IMR-90 (cell line): ENCODE data around the gene OSTC. TPM values are rescaled to one million over a fixed set of nuclear protein-coding genes. Genes with fewer than 3 reads are reported as not detected.

ENCODE experiments used
- ATAC-seq: fragments of 200-7000 bp; cut with Tn5 transposase; 2 replicates; pipeline ENCODE4 v1.9.1; 2020; ENCODE audit warnings: low read depth, mild to moderate bottlenecking, moderate library complexity
- BruUV-seq: library from RNA; stranded (reverse); fragments of 400-500 nt; replicated peaks from 2 replicates; lab custom pipeline; 2021; lab: Mats Ljungman, UMichigan
- CTCF ChIA-PET: fragments of 300-600 bp; formaldehyde crosslinking; extraction: SDS; loops from one replicate; lab custom pipeline; 2021; ENCODE audit warnings: antibody characterized with exemption; lab: Yijun Ruan, JAX
- POLR2A ChIA-PET: fragments of 300-600 bp; sonication (Branson Sonifier 250); formaldehyde crosslinking; loops from one replicate; lab custom pipeline; 2022; ENCODE audit warnings: antibody characterized with exemption; ENCODE audit not compliant: unreplicated experiment; lab: Charles Lee
- DNase-seq: peaks from one replicate; pipeline ENCODE4 v3.0.0; 2013
- H2AFZ ChIP-seq: replicated peaks from 2 replicates; pipeline ENCODE3; 2013; ENCODE audit warnings: low read length, mild to moderate bottlenecking; ENCODE audit not compliant: poor library complexity
- H2AK5ac ChIP-seq: 2 replicates; pipeline ENCODE4 v1.6.1; 2013; ENCODE audit warnings: low read depth, low read length, inconsistent platforms
- H2AK9ac ChIP-seq: replicated peaks from 2 replicates; pipeline ENCODE3; 2013; ENCODE audit warnings: mild to moderate bottlenecking, low read depth, low read length, moderate library complexity; ENCODE audit not compliant: poor library complexity
- H2BK120ac ChIP-seq: 2 replicates; pipeline ENCODE4 v1.6.1; 2013; ENCODE audit warnings: low read depth, low read length, inconsistent platforms
- H2BK15ac ChIP-seq: 3 replicates; pipeline ENCODE4 v1.6.1; 2013; ENCODE audit warnings: low read depth, low read length, inconsistent platforms
- H2BK20ac ChIP-seq: 2 replicates; pipeline ENCODE4 v1.6.1; 2013; ENCODE audit warnings: low read depth, mild to moderate bottlenecking, inconsistent platforms, low read length, moderate library complexity
- H2BK5ac ChIP-seq: 2 replicates; pipeline ENCODE4 v1.6.1; 2013; ENCODE audit warnings: mild to moderate bottlenecking, low read depth, low read length, inconsistent platforms; ENCODE audit not compliant: poor library complexity, severe bottlenecking
- H3K14ac ChIP-seq: replicated peaks from 2 replicates; pipeline ENCODE4 v1.6.1; 2013; ENCODE audit warnings: low read depth, low read length, inconsistent platforms
- H3K18ac ChIP-seq: 2 replicates; pipeline ENCODE4 v1.6.1; 2013; ENCODE audit warnings: low read depth, low read length, control low read depth
- H3K23ac ChIP-seq: 2 replicates; pipeline ENCODE4 v1.6.1; 2013; ENCODE audit warnings: low read depth, low read length, inconsistent platforms
- H3K27ac ChIP-seq: 2 replicates; pipeline ENCODE4 v1.5.1; 2013; ENCODE audit warnings: mild to moderate bottlenecking, control low read depth, low read length; ENCODE audit not compliant: insufficient read depth
- H3K27me3 ChIP-seq: 2 replicates; pipeline ENCODE4 v1.6.1; 2013; ENCODE audit warnings: low read length; ENCODE audit not compliant: control insufficient read depth, insufficient read depth
- H3K36me3 ChIP-seq: 2 replicates; pipeline ENCODE4 v1.6.1; 2013; ENCODE audit warnings: low read length, mixed read lengths; ENCODE audit not compliant: control insufficient read depth, insufficient read depth
- H3K4ac ChIP-seq: 2 replicates; pipeline ENCODE4 v1.6.1; 2013; ENCODE audit warnings: low read depth, low read length, inconsistent platforms
- H3K4me1 ChIP-seq: 2 replicates; pipeline ENCODE4 v1.6.1; 2013; ENCODE audit warnings: low read length, mixed read lengths; ENCODE audit not compliant: control insufficient read depth, insufficient read depth
- H3K4me2 ChIP-seq: 2 replicates; pipeline ENCODE4 v1.6.1; 2013; ENCODE audit warnings: low read depth, mild to moderate bottlenecking, control low read depth, low read length, moderate library complexity
- H3K4me3 ChIP-seq: 2 replicates; pipeline ENCODE4 v1.5.1; 2013; ENCODE audit warnings: low read depth, mild to moderate bottlenecking, control low read depth, low read length, moderate library complexity; ENCODE audit not compliant: insufficient read depth
- H3K56ac ChIP-seq: 2 replicates; pipeline ENCODE4 v1.6.1; 2013; ENCODE audit warnings: low read length, inconsistent platforms; ENCODE audit not compliant: insufficient read depth; ENCODE audit errors: extremely low read depth
- H3K79me1 ChIP-seq, 2 experiments: 2 replicates each; pipeline ENCODE4 v1.6.1; 2013; ENCODE audit warnings: low read length in 2 of 2, inconsistent platforms in 1 of 2, low read depth in 1 of 2
- H3K9ac ChIP-seq: 2 replicates; pipeline ENCODE4 v1.6.1; 2013; ENCODE audit warnings: low read depth, low read length, control low read depth
- H3K9me1 ChIP-seq: 2 replicates; pipeline ENCODE4 v1.6.1; 2013; ENCODE audit warnings: low read length, inconsistent platforms; ENCODE audit not compliant: insufficient read depth
- H3K9me3 ChIP-seq: 2 replicates; pipeline ENCODE4 v1.6.1; 2013; ENCODE audit warnings: low read length; ENCODE audit not compliant: control insufficient read depth, insufficient read depth
- H4K20me1 ChIP-seq: 2 replicates; pipeline ENCODE4 v1.6.1; 2013; ENCODE audit warnings: low read length, inconsistent platforms; ENCODE audit not compliant: insufficient read depth
- H4K5ac ChIP-seq: 2 replicates; pipeline ENCODE4 v1.6.1; 2013; ENCODE audit warnings: mild to moderate bottlenecking, low read depth, low read length, control low read depth
- H4K8ac ChIP-seq, 2 experiments: 2 replicates each; pipeline ENCODE4 v1.6.1; 2013; ENCODE audit warnings: low read depth in 2 of 2, low read length in 2 of 2, control low read depth in 1 of 2, inconsistent platforms in 1 of 2
- H4K91ac ChIP-seq: 2 replicates; pipeline ENCODE4 v1.6.1; 2013; ENCODE audit warnings: low read depth, low read length, inconsistent platforms; ENCODE audit not compliant: insufficient read depth
- BHLHE40 ChIP-seq: fragments of 150-350 bp; IDR thresholded peaks from 2 replicates; pipeline ENCODE4 v1.6.1; 2016; ENCODE audit warnings: mild to moderate bottlenecking, low read depth, low read length
- CHD1 ChIP-seq: IDR thresholded peaks from 2 replicates; pipeline ENCODE4 v1.6.1; 2012; ENCODE audit warnings: low read depth, low read length, improper control_type of control experiment
- MAFK ChIP-seq: IDR thresholded peaks from 2 replicates; pipeline ENCODE4 v1.6.1; 2012; ENCODE audit warnings: low read depth, low read length, improper control_type of control experiment
- MAZ ChIP-seq: IDR thresholded peaks from 2 replicates; pipeline ENCODE4 v1.6.1; 2012; ENCODE audit warnings: low read depth, mild to moderate bottlenecking, low read length, improper control_type of control experiment, moderate library complexity, borderline replicate concordance
- NFE2L2 ChIP-seq: fragments of 150-350 bp; IDR thresholded peaks from 2 replicates; pipeline ENCODE4 v1.6.1; 2016; ENCODE audit warnings: low read depth, mild to moderate bottlenecking, low read length
- POLR2A ChIP-seq: IDR thresholded peaks from 2 replicates; pipeline ENCODE4 v1.6.1; 2012; ENCODE audit warnings: mild to moderate bottlenecking, low read depth, low read length
- RFX5 ChIP-seq: IDR thresholded peaks from 2 replicates; pipeline ENCODE4 v1.8.0; 2012; ENCODE audit warnings: low read depth, mild to moderate bottlenecking, low read length, moderate library complexity
- SMC3 ChIP-seq: fragments of 150-350 bp; IDR thresholded peaks from 2 replicates; pipeline ENCODE4 v1.6.1; 2016; ENCODE audit warnings: low read depth, mild to moderate bottlenecking, antibody characterized with exemption, low read length, moderate library complexity
- USF2 ChIP-seq: fragments of 150-350 bp; IDR thresholded peaks from 2 replicates; pipeline ENCODE4 v1.6.1; 2017; ENCODE audit warnings: mild to moderate bottlenecking, antibody characterized with exemption, low read length, low read depth
- WGBS, 2 experiments: methylation state at CpG; one replicate each; pipeline versions ENCODE4 v1.1.5 to v1.1.7; 2013; ENCODE audit warnings: missing lambda C conversion rate in 2 of 2; ENCODE audit not compliant: insufficient read length in 1 of 2; ENCODE audit errors: extremely low coverage in 2 of 2; 5-methylcytosine and 5-hydroxymethylcytosine counted together
- dilution Hi-C: fragments of 300-500 bp; cut with HindIII; formaldehyde crosslinking; loops from one replicate; pipeline ENCODE4 v1.14.3; 2018; ENCODE audit warnings: low sequenced_read_pairs; ENCODE audit not compliant: unreplicated experiment
- in situ Hi-C: fragments of 300-500 bp; cut with MboI; formaldehyde crosslinking; loops from 3 replicates; pipeline ENCODE4 v1.14.3; 2019; ENCODE audit warnings: low sequenced_read_pairs, inconsistent platforms, mixed read lengths
- intact Hi-C: fragments of 100-400 bp; cut with micrococcal nuclease; formaldehyde crosslinking; loops from 2 replicates; pipeline ENCODE4 v1.10.0; 2022
- polyA plus RNA-seq, 3 experiments: library from polyadenylated mRNA; depleted of rRNA; stranded (reverse); fragments of >200 nt; gene quantifications; 2 replicates each; pipeline ENCODE4 v1.2.3, GENCODE V29; 2012; ENCODE audit warnings: low replicate concordance in 1 of 3
- total RNA-seq: library from RNA; depleted of rRNA; stranded (reverse); fragments of >200 nt; gene quantifications from 2 replicates; pipeline ENCODE4 v1.2.3, GENCODE V29; 2012
- TF ChIP-seq, protein P1 (sequence below): fragments of 150-350 bp; IDR thresholded peaks from 2 replicates; pipeline ENCODE4 v1.6.1; 2016; ENCODE audit warnings: low read depth, mild to moderate bottlenecking, low read length, moderate library complexity, borderline replicate concordance

Gene OSTC
- total and polyA plus RNA-seq, 2 of the 4 experiments (the other 2 are of a cell fraction) = 173 to 13,576 TPM

GRCh38 chr4:108709234-108709633 lies 58.8 kb downstream of the OSTC start:
- H4K5ac ChIP-seq = no peak overlapping the region
- dilution Hi-C loops (no loop called here), in situ Hi-C loops (no loop called here), intact Hi-C loops (no loop called here)
- no peak overlapping the region for H3K4me3 ChIP-seq
- H3K27me3 ChIP-seq = no peaks in the 10 kb centered on the region
- no peak overlapping the region for H3K23ac ChIP-seq
- H2BK120ac ChIP-seq = no peak overlapping the region
- no peak overlapping the region for H2BK15ac ChIP-seq
- no peak overlapping the region for H2AK5ac ChIP-seq
- no TSS peak for BruUV-seq
- H3K36me3 ChIP-seq = no peaks in the 10 kb centered on the region
- no peaks in the 10 kb centered on the region for H4K20me1 ChIP-seq
- CTCF ChIA-PET = no interaction called here
- no peak overlapping the region for H3K18ac ChIP-seq
- H3K27ac ChIP-seq = no peak overlapping the region
- H3K9me3 ChIP-seq = no peaks in the 10 kb centered on the region
- no peak overlapping the region for H3K4ac ChIP-seq
- TF ChIP-seq CHD1 (no peak), RFX5 (no peak), POLR2A (no peak), USF2 (no peak), SMC3 (no peak), NFE2L2 (no peak), MAFK (no peak), BHLHE40 (no peak), MAZ (no peak)
- TF ChIP-seq, protein P1, sequence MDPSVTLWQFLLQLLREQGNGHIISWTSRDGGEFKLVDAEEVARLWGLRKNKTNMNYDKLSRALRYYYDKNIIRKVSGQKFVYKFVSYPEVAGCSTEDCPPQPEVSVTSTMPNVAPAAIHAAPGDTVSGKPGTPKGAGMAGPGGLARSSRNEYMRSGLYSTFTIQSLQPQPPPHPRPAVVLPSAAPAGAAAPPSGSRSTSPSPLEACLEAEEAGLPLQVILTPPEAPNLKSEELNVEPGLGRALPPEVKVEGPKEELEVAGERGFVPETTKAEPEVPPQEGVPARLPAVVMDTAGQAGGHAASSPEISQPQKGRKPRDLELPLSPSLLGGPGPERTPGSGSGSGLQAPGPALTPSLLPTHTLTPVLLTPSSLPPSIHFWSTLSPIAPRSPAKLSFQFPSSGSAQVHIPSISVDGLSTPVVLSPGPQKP = no peak
- H3K4me2 ChIP-seq = no peak overlapping the region
- DNase-seq (no peak), ATAC-seq (no peak)
- no peak overlapping the region for H2AK9ac ChIP-seq
- H2BK20ac ChIP-seq = no peak overlapping the region
- H2AFZ ChIP-seq = no peak overlapping the region
- H3K79me1 ChIP-seq = no peaks in the 10 kb centered on the region
- no peak overlapping the region for H4K91ac ChIP-seq
- POLR2A ChIA-PET = no interaction called here
- H3K14ac ChIP-seq = no peak overlapping the region
- 85% methylated on average over 6 of the region's 10 CpGs; no CpG with 5 or more reads in 1 of the 2 experiments for WGBS, 2 experiments
- no peak overlapping the region for H3K9ac ChIP-seq
- H2BK5ac ChIP-seq = no peak overlapping the region
- no peaks in the 10 kb centered on the region for H3K9me1 ChIP-seq
- H3K4me1 ChIP-seq = no peaks in the 10 kb centered on the region
- no peak overlapping the region for H3K56ac ChIP-seq
- no peak overlapping the region for H4K8ac ChIP-seq
